Daoy (cell line): ENCODE data around the gene PTPRG. TPM values are rescaled to one million over a fixed set of nuclear protein-coding genes. Genes with fewer than 3 reads are reported as not detected.

Experiments
- DNase-seq: peaks from one replicate; pipeline ENCODE4 v3.0.0-alpha.2; 2015; ENCODE audit warnings: low read depth
- total RNA-seq: library from RNA; depleted of rRNA; stranded (reverse); fragments of >200 nt; shearing (Covaris generic); gene quantifications from 2 replicates; pipeline ENCODE4 v1.2.3, GENCODE V29; 2014

Gene PTPRG
- total RNA-seq, 1 experiment from 2014 or later = 9.1 TPM

DNA sequence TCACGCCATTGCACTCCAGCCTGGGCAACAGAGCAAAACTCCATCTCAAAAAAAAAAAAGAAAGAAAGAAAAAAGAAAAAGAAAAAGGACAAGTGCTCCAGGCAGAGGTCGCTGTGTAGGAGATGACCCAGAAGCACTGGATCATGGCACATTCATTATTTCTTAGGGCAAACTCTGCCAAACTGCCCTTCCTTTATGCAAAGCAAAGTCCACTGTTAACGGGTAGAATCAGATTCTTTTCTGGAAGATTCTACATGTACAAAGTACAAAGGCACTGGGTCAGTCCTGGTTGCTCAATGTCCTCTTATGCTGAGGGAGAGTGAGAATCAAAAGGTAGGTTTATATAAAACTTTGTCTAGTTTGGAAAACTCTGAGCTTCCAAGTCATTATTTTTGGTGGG lies 667.1 kb downstream of the PTPRG start:
- no peak for DNase-seq

DNA sequence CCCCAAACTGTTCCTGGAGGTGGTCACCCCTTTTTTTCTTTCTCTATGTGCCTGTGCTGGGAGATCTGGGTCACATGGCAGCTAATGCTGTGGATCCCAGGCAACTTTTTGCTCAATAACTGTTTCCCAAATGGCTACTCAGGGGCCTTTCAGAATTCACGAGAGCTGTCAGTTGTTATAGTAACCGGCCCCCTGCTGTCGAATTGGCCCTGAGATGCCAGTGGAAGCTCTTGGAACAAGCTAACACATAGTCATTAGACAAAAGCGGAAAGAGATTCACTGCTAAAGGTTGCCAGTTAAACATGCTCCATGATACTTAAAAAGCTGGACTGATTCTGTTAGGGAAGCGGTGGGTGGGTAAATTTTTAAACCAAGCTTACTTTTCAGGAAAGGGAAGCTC lies 667.8 kb downstream of the PTPRG start:
- no peak for DNase-seq

DNA sequence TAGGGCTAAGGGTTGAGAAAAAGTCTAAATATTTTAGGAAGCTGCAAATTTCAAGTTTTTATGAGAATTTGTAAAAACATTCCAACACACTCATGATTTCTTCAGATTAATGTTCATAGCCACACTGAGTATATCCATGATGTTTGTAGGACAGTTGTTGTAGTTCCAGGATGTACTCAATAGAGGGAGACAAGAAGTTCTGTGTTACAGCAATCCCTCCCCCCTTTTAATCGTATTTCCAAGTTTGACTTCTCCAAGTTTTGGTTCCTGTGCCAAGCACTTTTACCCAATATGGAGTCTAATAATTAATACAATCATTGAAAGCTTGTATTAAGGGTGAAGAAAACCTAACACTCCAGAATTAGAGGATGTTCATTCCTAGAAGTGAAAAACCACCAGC lies 668.5 kb downstream of the PTPRG start:
- no peak for DNase-seq

DNA sequence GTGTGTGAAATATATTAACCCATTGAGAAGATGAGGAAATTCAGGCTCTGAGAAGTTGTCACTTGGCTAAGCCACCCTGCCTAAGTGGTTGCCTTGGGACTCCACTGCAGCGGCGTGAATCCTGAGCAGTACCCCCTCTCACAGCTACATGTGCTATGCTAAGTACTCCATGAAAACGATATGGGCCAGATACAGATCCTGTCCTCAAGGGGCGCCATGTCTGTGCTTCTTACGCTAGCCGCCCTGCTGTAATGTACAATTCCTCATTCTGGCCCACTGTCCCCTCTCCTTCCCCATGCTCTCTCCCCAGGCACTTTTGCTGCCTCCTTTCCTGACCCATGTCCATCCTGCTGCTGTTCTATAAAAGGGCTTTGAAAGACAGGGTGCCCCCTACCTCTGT lies 671.7 kb downstream of the PTPRG start:
- DNase-seq = no peak

DNA sequence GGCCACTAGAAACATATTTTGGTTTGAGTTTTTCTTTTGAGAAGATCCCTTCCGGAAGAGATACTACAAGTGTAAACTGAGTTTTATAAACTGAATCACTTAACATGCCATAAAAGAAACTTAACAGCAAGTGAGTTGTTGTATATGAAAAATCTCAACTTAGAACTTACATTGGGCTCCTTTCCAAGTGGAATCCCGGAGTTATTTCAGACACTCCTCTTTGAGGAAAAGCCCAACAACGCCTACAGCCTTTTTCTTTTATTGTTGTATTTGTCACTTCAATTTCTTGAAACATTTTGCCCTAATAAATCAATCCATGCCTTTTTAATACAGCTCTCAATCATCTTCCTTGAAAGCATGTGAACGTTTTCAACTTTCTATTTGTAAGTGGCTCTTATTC lies 674.6 kb downstream of the PTPRG start:
- DNase-seq = no peak

DNA sequence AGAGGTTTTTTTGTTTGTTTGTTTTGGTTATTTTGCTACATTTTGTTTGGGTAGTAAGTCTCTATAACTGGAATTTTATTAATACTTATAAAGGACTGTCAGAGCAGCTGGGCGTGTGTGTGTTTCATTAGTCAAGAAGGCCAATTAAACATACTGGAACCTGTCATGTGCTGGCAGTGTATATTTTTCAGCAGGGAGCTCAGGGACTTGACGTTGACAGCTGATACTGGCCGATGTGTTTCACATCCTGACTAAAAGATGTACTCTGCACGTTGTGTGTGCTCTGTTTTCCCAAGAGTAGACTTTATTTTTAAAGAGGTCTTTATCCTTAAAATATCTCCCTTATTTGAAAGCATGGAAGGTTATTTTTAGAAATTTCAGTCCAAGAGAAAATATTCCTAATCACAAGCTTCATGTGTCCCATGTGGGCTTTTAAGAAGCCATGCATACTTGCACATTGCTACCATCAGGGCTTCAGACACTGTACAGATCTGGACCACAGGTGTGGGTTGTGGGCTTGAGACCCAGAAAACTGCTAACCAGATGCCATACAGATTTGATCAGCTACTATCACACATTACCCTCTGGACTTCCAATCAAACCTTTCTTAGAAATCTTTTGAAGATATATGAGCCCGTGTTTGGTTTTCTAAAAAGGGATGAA lies 676.0 kb downstream of the PTPRG start:
- no peak for DNase-seq

DNA sequence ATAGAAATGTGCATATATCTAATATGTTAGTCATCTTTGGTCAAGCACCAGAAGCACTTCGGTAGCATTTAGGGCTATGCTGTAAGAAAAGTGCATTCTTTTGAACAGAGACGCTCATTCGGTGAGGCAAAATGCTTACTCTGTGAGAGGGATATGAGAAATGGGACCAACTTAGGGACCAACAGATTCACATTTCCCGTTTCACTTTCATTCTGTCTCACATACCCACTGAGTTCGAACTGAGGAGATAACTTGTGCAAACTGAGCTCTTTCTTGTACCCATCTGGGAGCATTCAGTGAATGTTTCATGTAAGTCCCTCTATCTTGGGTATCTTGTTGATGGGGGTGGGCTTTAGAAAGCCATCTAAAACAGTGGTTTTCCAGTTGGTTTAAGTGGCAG lies 676.6 kb downstream of the PTPRG start:
- DNase-seq = no peak

DNA sequence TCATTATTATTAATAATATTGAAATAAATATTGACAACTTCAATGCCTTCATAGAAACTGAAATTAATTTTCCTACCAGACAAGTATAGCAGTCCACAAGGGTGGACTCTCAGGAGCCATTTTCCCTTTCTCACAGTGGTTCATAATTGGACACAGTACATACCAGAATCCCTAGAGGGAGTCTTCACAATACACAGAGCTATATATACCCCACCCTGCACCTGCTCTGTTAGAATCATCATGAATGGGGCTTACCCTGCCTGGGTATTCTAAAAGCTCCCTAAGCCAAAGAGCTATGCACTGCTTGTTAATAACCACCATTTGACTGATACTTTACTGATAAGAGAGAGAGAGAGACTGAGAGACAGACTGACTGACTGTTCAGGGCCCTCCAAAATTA lies 677.1 kb downstream of the PTPRG start:
- DNase-seq = no peak

DNA sequence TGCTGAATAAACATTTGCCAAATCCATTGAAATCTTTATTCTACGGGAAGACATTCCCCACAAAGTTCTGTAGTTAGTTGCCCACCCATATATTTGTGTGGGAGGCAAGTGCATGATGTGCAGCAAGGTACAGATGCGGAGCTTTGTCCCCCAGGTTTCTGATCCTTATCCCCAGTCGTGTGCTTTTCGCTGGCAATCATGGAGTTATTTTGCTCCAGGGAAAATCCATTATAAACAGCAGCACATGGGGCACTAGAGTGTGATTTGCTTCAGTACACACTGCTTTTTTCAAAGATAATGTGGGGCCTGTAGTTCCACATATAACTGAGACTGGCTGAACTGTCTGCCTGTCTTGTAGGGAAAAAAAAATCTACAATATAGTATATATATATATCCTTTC lies 679.9 kb downstream of the PTPRG start:
- no peak for DNase-seq

DNA sequence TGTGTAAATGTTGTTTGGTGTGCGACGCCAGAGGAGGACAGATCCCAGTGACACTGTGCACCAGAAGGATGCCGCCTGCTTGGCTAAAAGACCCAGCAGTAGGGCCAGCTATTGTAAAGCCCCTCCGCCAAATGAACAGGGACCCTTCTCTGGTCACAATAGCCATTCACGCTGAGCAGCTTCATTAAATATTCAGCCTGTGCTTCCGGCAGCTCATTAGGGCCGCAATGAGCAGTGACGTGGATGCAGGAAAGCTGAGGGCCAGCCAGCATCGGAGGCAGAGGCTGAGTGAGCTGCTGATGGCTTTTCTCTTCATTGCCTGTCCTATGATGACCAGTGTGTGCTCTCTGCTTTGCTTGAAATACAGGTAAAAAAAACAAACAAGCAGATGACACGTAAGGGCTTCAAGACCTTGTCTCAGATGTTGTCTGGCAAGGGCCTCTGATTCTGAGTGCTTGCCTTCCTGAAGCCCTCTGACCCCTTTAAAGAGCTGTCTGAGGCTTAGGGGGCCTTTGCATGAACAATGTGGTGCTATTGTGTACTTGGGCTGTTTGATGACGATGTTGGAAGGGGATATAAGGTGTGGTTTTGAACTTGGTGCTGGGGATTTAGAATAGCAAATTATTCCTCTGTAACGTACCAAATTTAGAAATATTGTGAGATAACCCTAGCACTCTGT lies 681.6 kb downstream of the PTPRG start:
- DNase-seq = no peak

DNA sequence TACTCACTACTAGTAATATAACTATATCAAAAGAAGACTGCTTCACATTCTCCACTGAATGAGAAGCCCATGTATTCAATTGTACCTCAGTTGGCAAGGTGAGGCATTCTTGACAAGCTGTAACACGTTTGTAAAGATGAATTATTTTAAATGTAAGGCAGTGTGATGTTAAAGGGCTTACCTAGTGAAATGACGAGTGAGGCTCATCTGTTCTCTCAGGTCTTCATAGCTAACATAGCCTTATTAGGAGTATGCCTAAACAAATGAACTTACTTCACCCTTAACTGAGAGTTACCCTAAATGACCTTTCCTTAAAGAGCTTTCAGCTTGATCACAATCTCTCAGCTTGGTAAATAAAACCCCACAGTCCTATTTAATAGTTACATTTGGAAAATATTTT lies 684.7 kb downstream of the PTPRG start:
- no peak for DNase-seq

DNA sequence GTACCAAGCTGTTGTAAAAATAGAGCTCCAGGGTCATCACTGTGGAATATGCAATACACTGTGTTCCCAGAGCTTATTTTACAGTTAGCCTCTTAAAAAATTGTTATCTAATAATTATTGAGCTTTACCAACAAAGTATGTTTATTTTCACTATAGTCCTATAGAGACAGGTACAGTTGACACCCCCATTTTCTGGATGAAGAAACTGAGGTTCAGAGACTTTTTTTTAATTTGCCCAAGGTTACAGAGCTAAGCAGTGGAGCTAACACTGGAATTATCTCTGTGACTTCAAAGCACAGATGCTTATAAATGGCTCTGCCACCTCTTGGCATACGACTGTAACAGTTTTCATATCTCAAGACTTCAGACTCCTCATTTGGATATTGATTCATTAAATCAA lies 685.6 kb downstream of the PTPRG start:
- DNase-seq = no peak

DNA sequence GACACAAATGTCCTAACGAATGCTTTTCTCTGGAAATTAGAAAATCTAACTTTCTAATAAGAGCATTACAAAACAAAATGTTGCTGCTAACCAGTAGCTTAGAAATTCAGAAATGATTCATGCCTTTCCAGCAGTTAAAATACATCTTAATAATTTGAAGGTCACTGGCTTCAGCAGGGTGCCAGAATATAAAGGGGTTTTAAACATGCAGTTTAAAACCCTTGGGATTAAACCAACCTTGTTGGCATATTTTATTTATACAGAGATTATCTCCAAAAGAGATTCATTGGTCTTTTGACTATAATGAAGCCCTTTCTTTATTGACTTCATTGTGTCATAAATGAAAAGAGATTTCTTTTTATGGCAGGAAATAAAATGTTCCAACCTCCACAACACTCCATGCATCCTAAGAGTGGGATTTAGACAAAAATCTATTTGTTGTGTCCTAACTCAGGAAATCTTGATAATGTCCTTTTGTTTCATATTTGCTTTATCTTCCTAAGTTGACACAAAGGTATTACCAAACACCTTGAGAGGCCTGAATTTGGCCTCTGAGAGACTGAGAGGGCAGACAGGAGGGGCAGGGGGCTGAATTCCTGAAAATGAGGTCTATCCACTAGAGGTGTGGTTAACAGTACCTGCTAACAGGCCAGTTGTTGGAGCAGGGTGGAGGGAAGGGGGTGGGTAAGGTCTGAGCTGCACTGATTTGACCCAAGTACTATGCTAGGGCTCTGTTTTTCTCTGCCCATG lies 687.5 kb downstream of the PTPRG start:
- no peak for DNase-seq

DNA sequence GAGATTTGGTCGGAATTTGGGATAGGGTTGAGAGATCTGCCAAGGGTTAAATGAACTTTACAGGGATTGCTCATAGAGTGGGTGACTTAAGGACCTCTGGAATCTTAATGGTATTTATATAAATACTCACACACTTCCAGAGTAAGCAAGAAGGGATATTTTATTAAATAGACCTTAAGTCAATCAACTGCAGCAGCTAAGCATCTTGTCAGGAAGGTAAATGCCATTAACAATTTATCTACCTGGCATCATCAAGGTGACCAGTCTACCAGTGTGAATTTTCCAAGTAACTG lies 688.1 kb downstream of the PTPRG start:
- no peak for DNase-seq

DNA sequence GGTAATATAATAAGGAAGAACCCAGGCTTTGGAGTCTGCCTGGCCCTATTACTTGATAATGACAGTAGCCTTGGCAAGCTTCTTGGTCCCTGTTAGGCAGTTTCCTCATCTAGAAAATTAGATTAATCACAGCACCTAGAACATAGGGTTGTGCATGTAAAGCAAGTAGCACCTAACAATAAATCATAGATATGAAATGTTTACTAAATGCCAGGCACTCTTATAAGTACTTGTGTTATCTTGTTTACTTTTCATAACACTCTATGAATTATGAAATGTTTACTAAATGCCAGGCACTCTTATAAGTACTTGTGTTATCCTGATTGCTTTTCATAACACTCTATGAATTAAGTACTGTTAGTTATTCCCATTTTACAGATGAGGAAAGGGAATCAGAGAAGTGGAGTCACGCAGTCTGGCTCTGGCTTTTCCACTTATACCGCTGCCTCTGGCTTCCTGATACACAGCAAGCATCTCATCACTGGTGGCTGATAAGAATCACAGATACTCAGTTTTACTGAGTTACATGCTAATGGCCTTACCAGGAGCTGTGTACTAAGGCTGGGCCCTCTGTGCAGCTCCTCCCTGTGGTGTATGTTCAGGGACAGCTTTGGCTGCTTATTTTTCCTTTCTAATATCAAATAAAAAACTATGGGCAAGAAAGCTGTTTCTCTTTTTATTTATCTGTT lies 688.6 kb downstream of the PTPRG start:
- DNase-seq = no peak

DNA sequence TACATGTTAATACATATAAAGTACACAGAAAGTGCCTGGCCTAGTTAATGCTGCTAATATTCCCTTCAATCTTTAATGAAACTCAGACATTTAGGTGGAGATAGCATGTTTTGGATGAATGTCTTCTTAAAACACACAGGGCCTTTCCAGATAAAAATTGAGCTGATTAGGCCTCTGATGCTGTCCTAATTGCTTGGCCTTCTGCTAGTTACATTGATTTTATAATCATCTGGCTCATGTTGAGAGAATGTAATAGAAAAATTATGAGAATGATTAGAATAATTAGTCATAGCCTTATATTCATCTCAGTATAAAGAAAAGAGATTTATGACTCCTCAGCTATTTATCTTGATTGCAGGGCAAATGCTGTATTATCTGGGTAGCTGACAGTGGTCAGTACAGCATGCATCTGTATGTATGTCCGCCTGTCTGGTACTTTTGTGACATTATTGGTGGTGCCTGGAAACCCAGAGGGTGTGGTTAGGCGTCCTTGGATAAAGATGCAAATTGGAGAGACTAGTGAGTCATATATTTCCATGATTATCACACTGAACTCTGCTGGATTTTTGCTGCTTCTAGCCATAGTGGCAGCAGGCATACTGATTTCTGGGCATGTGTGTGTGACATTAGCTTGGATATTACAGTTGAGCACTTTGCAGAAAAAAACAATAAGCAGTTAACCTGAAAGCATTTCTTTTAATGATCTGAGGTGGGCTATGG lies 691.2 kb downstream of the PTPRG start:
- no peak for DNase-seq

DNA sequence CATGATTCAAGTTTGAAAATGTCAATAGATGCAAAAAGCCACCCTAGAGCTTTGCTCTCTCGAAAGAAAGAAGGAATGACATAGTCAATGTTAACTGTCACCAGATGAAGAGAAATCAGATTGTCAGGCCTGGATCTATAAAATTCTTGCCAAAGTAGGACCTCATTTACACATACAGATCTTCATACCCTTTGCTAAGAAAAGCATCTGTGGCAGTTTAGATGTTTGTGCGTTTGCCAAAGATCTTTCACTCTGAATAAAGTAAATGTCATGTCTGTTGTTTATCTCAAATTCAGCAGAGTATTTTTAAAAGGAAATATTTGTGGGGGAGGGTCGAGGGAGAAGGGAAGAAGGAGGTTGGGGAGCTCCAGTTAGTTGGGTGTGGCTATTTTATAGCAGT lies 692.6 kb downstream of the PTPRG start:
- no peak for DNase-seq

DNA sequence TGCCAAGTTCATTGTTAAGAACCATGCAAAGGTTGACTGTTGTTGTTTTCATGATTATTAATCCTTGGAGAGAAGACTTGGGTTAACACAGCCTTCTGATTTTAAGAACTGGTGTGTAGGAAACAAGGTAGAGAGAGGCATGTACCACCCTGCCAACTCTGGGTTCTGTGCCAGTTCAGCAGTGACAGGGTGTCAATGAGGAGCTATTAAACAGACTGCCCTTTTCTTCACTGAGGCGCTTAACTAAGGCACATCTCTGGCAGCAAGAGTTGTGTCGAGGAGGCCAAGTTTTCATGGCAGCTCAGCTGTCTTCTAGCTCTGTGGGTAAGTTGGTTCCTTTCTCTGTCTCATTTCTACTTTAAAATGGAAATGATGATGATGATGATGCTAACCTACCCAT lies 694.4 kb downstream of the PTPRG start:
- no peak for DNase-seq

DNA sequence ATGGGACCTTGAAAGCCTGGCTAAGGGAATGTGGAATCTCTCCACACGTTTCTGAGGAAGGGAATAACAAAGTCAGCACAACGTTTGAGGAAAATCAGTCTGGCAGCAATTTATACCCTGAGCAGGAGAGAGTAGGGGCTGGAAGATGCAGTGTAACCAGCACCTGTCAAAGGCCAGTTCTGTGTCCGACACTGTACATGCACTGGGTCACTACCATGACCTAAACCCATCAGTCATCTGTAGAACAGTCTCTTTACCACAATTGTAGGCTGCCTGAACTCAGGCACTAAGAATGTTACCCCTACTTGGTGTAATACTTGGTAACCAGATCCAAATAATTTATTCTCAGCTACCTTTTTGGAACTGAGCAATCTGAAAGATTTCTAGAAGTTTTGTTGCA lies 698.6 kb downstream of the PTPRG start:
- DNase-seq = no peak

DNA sequence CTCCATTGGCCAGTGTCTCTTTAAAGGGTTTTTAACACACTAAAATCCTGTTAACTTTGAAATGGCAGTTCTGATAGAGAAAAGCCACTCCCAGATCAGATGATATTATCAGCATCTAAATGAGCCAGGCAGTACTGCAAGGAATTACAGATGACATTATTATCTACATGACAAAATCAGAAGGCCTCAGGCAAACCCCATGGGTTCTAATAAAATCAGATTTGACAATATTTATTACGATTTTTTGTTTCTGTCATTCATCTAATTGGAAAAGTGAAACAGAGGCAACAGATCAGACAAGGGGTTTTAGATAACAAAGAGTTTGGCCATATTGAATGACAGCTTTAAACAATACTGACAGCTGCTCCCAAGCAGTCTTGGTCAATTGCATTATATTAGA lies 699.3 kb downstream of the PTPRG start:
- no peak for DNase-seq

DNA sequence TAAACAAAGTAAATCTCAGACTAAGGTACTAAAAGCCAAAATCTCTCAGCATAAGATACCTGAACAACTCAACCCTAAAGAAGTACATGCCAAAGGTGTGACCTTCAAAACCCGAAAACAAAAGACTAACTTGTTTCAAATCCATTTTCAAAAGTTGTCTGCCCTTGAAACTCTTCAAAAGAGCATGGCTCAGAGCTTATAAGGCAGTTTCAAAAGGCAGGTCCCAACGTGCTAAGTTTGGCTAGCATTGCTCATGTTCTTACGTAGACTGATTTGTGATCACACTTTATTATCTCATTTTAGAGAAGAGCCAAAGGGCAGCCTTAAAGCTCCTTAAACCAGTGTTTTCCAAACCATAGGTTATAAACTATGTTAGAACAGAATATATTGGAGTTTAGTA lies 699.8 kb downstream of the PTPRG start:
- no peak for DNase-seq

DNA sequence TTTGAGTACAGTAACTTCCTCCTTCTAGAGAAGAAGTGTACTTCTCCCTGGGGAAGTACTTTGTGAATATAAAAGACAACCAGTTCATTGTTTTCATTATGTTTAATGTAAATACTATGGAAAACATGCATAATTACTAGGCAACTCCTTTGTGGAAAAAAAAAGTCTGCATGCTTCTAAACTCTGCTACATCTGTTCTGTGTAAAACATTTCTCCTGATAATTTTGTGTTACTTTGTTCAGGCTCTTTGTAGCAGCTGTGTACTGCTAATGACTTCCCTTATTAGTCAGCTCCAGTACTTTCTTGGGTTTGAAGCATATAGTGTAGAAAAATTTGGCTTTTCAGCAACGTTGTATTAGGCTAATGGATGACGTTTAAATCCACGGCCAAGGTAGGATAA lies 700.4 kb downstream of the PTPRG start:
- DNase-seq = no peak
